ENCODE data around the gene KCNIP1.

Gene KCNIP1

DNA sequence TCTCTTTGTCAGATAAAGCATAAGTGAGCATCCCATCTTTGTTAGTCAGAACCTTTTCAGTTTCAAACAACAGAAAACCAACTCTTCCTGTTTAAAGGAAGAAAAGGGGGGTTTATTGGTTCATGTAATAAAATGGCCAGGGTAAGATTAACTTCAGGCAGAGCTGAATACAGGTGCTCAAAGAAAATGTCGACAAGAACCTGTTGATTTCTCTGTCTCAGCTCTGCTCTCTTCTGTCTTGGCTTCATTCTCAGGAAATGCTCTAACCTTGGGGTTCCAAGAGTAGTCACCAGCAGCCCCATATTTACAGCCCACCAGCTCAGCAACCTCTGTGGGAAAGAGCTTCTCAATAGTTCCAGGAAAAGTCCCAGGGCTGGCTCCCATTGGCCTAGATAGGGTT, 25.2 kb downstream of the KCNIP1 start:
- no peak overlapping the region for H3K4ac ChIP-seq (ENCODE audit: low read depth in 1 of 2, low read length in 2 of 2)
- H2AK5ac ChIP-seq (ENCODE audit: low read length, severe bottlenecking) = no peak overlapping the region
- peaks cover 11% of the 10 kb centered on the region for H3K4me1 ChIP-seq (ENCODE audit: control insufficient read depth, insufficient read depth, low read depth, low read length)
- no peak overlapping the region for H2BK5ac ChIP-seq (ENCODE audit: low read depth, low read length, poor library complexity, severe bottlenecking)
- 95% methylated on average over 1 of the region's 1 CpG for WGBS
- no peak overlapping the region for H2BK12ac ChIP-seq (ENCODE audit: low read length in 2 of 2)
- H3K23ac ChIP-seq (ENCODE audit: low read length in 2 of 2) = no peak overlapping the region
- H4K8ac ChIP-seq (ENCODE audit: low read length) = no peak overlapping the region
- H3K18ac ChIP-seq (ENCODE audit: low read depth in 1 of 2, low read length in 2 of 2) = no peak overlapping the region
- H2BK120ac ChIP-seq (ENCODE audit: low read depth, low read length) = no peak overlapping the region
- DNase-seq = no peak
- H3K27me3 ChIP-seq (ENCODE audit: control insufficient read depth in 1 of 2, insufficient read depth in 1 of 2, low read length in 2 of 2) = peaks cover 0 to 82% of the 10 kb centered on the region in 2 experiments
- no peak overlapping the region for H3K4me2 ChIP-seq (ENCODE audit: low read length, poor library complexity, severe bottlenecking)
- H3K27ac ChIP-seq (ENCODE audit: low read length, poor library complexity, severe bottlenecking) = no peak overlapping the region
- no peak overlapping the region for H3K9ac ChIP-seq (ENCODE audit: low read length)
- H4K91ac ChIP-seq (ENCODE audit: low read length) = no peak overlapping the region
- H3K9me3 ChIP-seq (ENCODE audit: control insufficient read depth, low read length) = no peaks in the 10 kb centered on the region
- H2BK15ac ChIP-seq (ENCODE audit: low read depth, poor library complexity, severe bottlenecking) = no peak overlapping the region
- H3K14ac ChIP-seq (ENCODE audit: low read length in 2 of 2) = no peak overlapping the region
- peaks cover 59% of the 10 kb centered on the region for H3K79me1 ChIP-seq (replicated peaks; ENCODE audit: low read length, poor library complexity, severe bottlenecking)
- H3K4me3 ChIP-seq (ENCODE audit: insufficient read depth in 1 of 2, low read depth in 1 of 2, low read length in 2 of 2) = no peak overlapping the region
- H2AFZ ChIP-seq (ENCODE audit: low read depth, low read length) = no peak overlapping the region
- peaks cover 0 to 25% of the 10 kb centered on the region in 2 experiments for H3K36me3 ChIP-seq (ENCODE audit: control insufficient read depth in 1 of 2, insufficient read depth in 2 of 2, low read depth in 1 of 2, low read length in 2 of 2)

DNA sequence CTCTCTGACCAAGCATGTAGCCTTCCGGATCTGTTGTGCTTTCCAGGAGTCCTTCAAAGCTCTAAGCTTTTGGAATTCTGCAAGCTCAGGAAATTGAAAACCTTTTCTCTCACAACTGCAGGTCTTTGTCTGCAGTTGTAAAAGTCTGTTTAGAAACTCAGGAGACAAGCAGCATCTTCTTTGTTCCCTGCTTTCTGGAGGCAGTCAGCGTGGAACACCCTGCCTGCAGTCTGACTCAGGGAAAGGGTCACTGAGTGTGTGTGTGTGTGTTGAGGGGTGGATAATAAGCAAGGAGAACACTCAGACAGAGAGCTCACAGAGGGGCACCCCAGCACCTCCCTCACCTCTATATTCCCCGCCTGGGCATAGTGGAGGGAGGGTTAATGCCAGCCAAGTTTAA, 29.1 kb downstream of the KCNIP1 start:
- Histone ChIP-seq H3K23ac (ENCODE audit: low read length in 2 of 2) (no peak overlapping the region), H4K91ac (ENCODE audit: low read length) (no peak overlapping the region), H3K9ac (ENCODE audit: low read length) (no peak overlapping the region), H3K9me3 (ENCODE audit: control insufficient read depth, low read length) (no peaks in the 10 kb centered on the region), H4K8ac (ENCODE audit: low read length) (no peak overlapping the region), H3K4me2 (ENCODE audit: low read length, poor library complexity, severe bottlenecking) (no peak overlapping the region), H2AK5ac (ENCODE audit: low read length, severe bottlenecking) (no peak overlapping the region), H3K18ac (ENCODE audit: low read depth in 1 of 2, low read length in 2 of 2) (no peak overlapping the region), H2BK5ac (ENCODE audit: low read depth, low read length, poor library complexity, severe bottlenecking) (no peak overlapping the region), H3K79me1 (replicated peaks; ENCODE audit: low read length, poor library complexity, severe bottlenecking) (peaks cover 57% of the 10 kb centered on the region), H2BK15ac (ENCODE audit: low read depth, poor library complexity, severe bottlenecking) (no peak overlapping the region), H2BK12ac (ENCODE audit: low read length in 2 of 2) (no peak overlapping the region), H3K27ac (ENCODE audit: low read length, poor library complexity, severe bottlenecking) (no peak overlapping the region), H3K36me3 (ENCODE audit: control insufficient read depth in 1 of 2, insufficient read depth in 2 of 2, low read depth in 1 of 2, low read length in 2 of 2) (peaks cover 0 to 18% of the 10 kb centered on the region in 2 experiments), H3K4ac (ENCODE audit: low read depth in 1 of 2, low read length in 2 of 2) (no peak overlapping the region), H2BK120ac (ENCODE audit: low read depth, low read length) (no peak overlapping the region), H3K4me3 (ENCODE audit: insufficient read depth in 1 of 2, low read depth in 1 of 2, low read length in 2 of 2) (no peak overlapping the region), H2AFZ (ENCODE audit: low read depth, low read length) (no peak overlapping the region), H3K14ac (ENCODE audit: low read length in 2 of 2) (no peak overlapping the region), H3K4me1 (ENCODE audit: control insufficient read depth, insufficient read depth, low read depth, low read length) (peaks cover 27% of the 10 kb centered on the region), H3K27me3 (ENCODE audit: control insufficient read depth in 1 of 2, insufficient read depth in 1 of 2, low read length in 2 of 2) (peaks cover 0 to 77% of the 10 kb centered on the region in 2 experiments)
- WGBS = 75% methylated on average over 3 of the region's 3 CpGs
- DNase-seq = no peak

DNA sequence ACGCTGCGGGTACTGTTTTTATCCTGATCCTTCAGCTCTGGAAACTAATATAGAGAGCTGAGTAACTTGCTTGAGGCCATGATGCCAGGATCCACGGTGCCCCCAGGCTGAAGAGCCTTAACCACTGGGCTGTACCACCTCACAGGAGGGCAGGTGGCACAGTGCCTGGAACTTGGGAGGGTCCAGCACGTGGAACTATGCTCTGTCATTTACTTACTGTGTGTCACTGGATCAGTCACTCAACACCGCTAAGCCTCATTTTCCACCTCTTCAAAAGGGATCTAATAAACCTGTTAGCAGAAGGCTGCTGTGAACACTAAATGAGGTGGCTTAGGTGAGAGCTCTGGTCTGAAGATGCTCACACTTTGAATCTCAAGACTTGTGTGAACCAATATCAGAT, 29.6 kb downstream of the KCNIP1 start:
- Histone ChIP-seq H2BK15ac (ENCODE audit: low read depth, poor library complexity, severe bottlenecking) (no peak overlapping the region), H2AFZ (ENCODE audit: low read depth, low read length) (no peak overlapping the region), H3K14ac (ENCODE audit: low read length in 2 of 2) (no peak overlapping the region), H4K8ac (ENCODE audit: low read length) (no peak overlapping the region), H3K4me3 (ENCODE audit: insufficient read depth in 1 of 2, low read depth in 1 of 2, low read length in 2 of 2) (no peak overlapping the region), H2BK5ac (ENCODE audit: low read depth, low read length, poor library complexity, severe bottlenecking) (no peak overlapping the region), H3K23ac (ENCODE audit: low read length in 2 of 2) (no peak overlapping the region), H2AK5ac (ENCODE audit: low read length, severe bottlenecking) (no peak overlapping the region), H3K79me1 (replicated peaks; ENCODE audit: low read length, poor library complexity, severe bottlenecking) (peaks cover 55% of the 10 kb centered on the region), H3K36me3 (ENCODE audit: control insufficient read depth in 1 of 2, insufficient read depth in 2 of 2, low read depth in 1 of 2, low read length in 2 of 2) (peaks cover 0 to 16% of the 10 kb centered on the region in 2 experiments), H4K91ac (ENCODE audit: low read length) (no peak overlapping the region), H2BK120ac (ENCODE audit: low read depth, low read length) (no peak overlapping the region), H2BK12ac (ENCODE audit: low read length in 2 of 2) (no peak overlapping the region), H3K4me1 (ENCODE audit: control insufficient read depth, insufficient read depth, low read depth, low read length) (peaks cover 31% of the 10 kb centered on the region), H3K9me3 (ENCODE audit: control insufficient read depth, low read length) (no peaks in the 10 kb centered on the region), H3K27me3 (ENCODE audit: control insufficient read depth in 1 of 2, insufficient read depth in 1 of 2, low read length in 2 of 2) (peaks cover 0 to 80% of the 10 kb centered on the region in 2 experiments), H3K4ac (ENCODE audit: low read depth in 1 of 2, low read length in 2 of 2) (no peak overlapping the region), H3K27ac (ENCODE audit: low read length, poor library complexity, severe bottlenecking) (no peak overlapping the region), H3K9ac (ENCODE audit: low read length) (no peak overlapping the region), H3K18ac (ENCODE audit: low read depth in 1 of 2, low read length in 2 of 2) (no peak overlapping the region), H3K4me2 (ENCODE audit: low read length, poor library complexity, severe bottlenecking) (no peak overlapping the region)
- WGBS = 77% methylated on average over 4 of the region's 5 CpGs
- DNase-seq = no peak

DNA sequence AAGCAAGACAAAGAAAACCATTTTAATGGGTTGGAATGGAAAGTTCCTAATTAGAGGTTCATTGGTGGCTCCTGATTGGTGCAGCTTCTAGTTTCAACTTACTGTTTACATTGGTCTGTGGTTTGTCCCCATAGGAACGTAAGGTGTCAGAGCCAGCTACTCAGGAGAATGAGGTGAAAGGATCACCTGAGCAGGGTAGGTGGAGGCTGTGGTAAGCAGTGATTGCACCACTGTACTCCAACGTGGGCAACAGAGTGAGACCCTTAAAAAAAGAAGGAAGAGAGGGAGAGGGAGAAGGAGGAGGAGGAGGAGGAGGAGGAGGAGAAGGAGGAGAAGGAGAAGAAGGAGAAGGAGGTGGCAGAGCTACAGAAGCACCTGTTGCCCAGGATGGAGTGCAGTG, 30.4 kb downstream of the KCNIP1 start:
- Histone ChIP-seq H3K14ac (ENCODE audit: low read length in 2 of 2) (no peak overlapping the region), H3K4me1 (ENCODE audit: control insufficient read depth, insufficient read depth, low read depth, low read length) (peaks cover 34% of the 10 kb centered on the region), H4K8ac (ENCODE audit: low read length) (no peak overlapping the region), H2AFZ (ENCODE audit: low read depth, low read length) (no peak overlapping the region), H2AK5ac (ENCODE audit: low read length, severe bottlenecking) (no peak overlapping the region), H3K18ac (ENCODE audit: low read depth in 1 of 2, low read length in 2 of 2) (no peak overlapping the region), H2BK15ac (ENCODE audit: low read depth, poor library complexity, severe bottlenecking) (no peak overlapping the region), H3K9me3 (ENCODE audit: control insufficient read depth, low read length) (no peaks in the 10 kb centered on the region), H3K36me3 (ENCODE audit: control insufficient read depth in 1 of 2, insufficient read depth in 2 of 2, low read depth in 1 of 2, low read length in 2 of 2) (peaks cover 0 to 16% of the 10 kb centered on the region in 2 experiments), H3K4me3 (ENCODE audit: insufficient read depth in 1 of 2, low read depth in 1 of 2, low read length in 2 of 2) (no peak overlapping the region), H3K4ac (ENCODE audit: low read depth in 1 of 2, low read length in 2 of 2) (no peak overlapping the region), H4K91ac (ENCODE audit: low read length) (no peak overlapping the region), H2BK12ac (ENCODE audit: low read length in 2 of 2) (no peak overlapping the region), H3K27me3 (ENCODE audit: control insufficient read depth in 1 of 2, insufficient read depth in 1 of 2, low read length in 2 of 2) (peaks cover 0 to 77% of the 10 kb centered on the region in 2 experiments), H3K4me2 (ENCODE audit: low read length, poor library complexity, severe bottlenecking) (no peak overlapping the region), H3K9ac (ENCODE audit: low read length) (no peak overlapping the region), H3K23ac (ENCODE audit: low read length in 2 of 2) (no peak overlapping the region), H3K79me1 (replicated peaks; ENCODE audit: low read length, poor library complexity, severe bottlenecking) (peaks cover 53% of the 10 kb centered on the region), H3K27ac (ENCODE audit: low read length, poor library complexity, severe bottlenecking) (no peak overlapping the region), H2BK5ac (ENCODE audit: low read depth, low read length, poor library complexity, severe bottlenecking) (no peak overlapping the region), H2BK120ac (ENCODE audit: low read depth, low read length) (no peak overlapping the region)
- no peak for DNase-seq
- 46% methylated on average over 2 of the region's 2 CpGs for WGBS
